ENCODE results near the gene TRMT44. TPM values are rescaled to one million over a fixed set of nuclear protein-coding genes. Genes with fewer than 3 reads are reported as not detected.

TRMT44 gene
- total and polyA plus RNA-seq, 2 donors (not counting 1 experiment from before 2014, with no cell fraction given): 13.3 to 37.4 TPM

DNA sequence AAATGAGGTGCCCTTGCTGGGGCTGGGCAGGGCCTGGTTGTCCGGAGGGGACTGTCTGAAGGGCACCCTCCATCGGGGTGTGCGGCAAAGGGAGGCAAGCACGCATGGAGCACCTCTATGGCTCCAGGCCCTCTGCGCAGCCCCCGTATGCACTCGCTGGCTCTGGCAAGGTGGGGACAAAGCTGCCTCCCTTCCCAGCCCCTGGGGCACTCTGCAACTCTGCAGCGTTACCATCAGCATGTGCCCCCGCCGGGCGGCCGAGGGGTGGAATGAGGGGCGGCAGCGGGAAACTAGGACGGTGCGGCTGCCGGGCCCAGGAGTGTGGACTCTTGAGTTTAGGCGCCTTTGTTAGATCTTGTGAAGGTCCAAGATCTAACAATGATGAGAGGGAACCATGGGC, 26.4 kb downstream of the TRMT44 start:
- POLR2A ChIA-PET: no interaction called here
- H3K9me3 Mint-ChIP-seq (ENCODE audit: insufficient read depth): no peaks in the 10 kb centered on the region
- H3K4me1 Mint-ChIP-seq: peaks cover 2% of the 10 kb centered on the region
- H3K4me3 Mint-ChIP-seq: no peak overlapping the region
- Histone ChIP-seq H3K4me2 (replicated peaks; ENCODE audit: low read depth, low read length, poor library complexity, severe bottlenecking) (no peak overlapping the region), H3K4me1 (ENCODE audit: control insufficient read depth in 2 of 2, insufficient read depth in 2 of 2, low read length in 2 of 2) (no peaks in the 10 kb centered on the region), H2AFZ (ENCODE audit: insufficient read depth, low read depth, low read length, poor library complexity, severe bottlenecking) (no peak overlapping the region), H4K20me1 (ENCODE audit: control insufficient read depth, insufficient read depth, low read length, poor library complexity, severe bottlenecking) (no peaks in the 10 kb centered on the region), H3K9me3 (ENCODE audit: control extremely low read depth in 1 of 3, control insufficient read depth in 2 of 3, insufficient read depth in 1 of 3, low read length in 2 of 3) (no peaks in the 10 kb centered on the region), H3K79me2 (ENCODE audit: control insufficient read depth, insufficient read depth, low read length) (no peaks in the 10 kb centered on the region), H3K36me3 (replicated peaks in 1 of 2; ENCODE audit: control extremely low read depth in 1 of 2, control insufficient read depth in 1 of 2, extremely low read depth in 1 of 2, insufficient read depth in 2 of 2, low read length in 1 of 2) (peaks cover 3 to 44% of the 10 kb centered on the region in 2 experiments), H3K9ac (ENCODE audit: low read length) (no peak overlapping the region), H3K4me3 (ENCODE audit: control extremely low read depth in 1 of 5, extremely low read depth in 1 of 5, insufficient read depth in 1 of 5, low read depth in 2 of 5, low read length in 4 of 5) (no peak overlapping the region), H3K27ac (ENCODE audit: low read length in 2 of 2) (no peak overlapping the region), H3K27me3 (replicated peaks in 1 of 4; ENCODE audit: control extremely low read depth in 1 of 4, control insufficient read depth in 3 of 4, insufficient read depth in 4 of 4, low read length in 3 of 4) (no peaks in the 10 kb centered on the region)
- 98% methylated on average over 18 of the region's 18 CpGs for WGBS (ENCODE audit: insufficient coverage)
- no peak for TF ChIP-seq EZH2 (IDR thresholded peaks at IDR 0.05; ENCODE audit: borderline replicate concordance, insufficient read depth, low read depth, low read length, poor library complexity, severe bottlenecking)
- TF ChIP-seq, protein P1, sequence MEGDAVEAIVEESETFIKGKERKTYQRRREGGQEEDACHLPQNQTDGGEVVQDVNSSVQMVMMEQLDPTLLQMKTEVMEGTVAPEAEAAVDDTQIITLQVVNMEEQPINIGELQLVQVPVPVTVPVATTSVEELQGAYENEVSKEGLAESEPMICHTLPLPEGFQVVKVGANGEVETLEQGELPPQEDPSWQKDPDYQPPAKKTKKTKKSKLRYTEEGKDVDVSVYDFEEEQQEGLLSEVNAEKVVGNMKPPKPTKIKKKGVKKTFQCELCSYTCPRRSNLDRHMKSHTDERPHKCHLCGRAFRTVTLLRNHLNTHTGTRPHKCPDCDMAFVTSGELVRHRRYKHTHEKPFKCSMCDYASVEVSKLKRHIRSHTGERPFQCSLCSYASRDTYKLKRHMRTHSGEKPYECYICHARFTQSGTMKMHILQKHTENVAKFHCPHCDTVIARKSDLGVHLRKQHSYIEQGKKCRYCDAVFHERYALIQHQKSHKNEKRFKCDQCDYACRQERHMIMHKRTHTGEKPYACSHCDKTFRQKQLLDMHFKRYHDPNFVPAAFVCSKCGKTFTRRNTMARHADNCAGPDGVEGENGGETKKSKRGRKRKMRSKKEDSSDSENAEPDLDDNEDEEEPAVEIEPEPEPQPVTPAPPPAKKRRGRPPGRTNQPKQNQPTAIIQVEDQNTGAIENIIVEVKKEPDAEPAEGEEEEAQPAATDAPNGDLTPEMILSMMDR (IDR thresholded peaks at IDR 0.05): no peak
- no peak for ATAC-seq (ENCODE audit: low read depth)
- CTCF ChIA-PET: interaction anchor here (1.6 kb wide), 1 partner anchor 26 kb away, joined by 4 read pairs; no protein-coding TSS in a partner anchor
- no peaks in the 10 kb centered on the region for H3K27me3 Mint-ChIP-seq
- intact Hi-C loops (cut with micrococcal nuclease): no loop called here
- no peak for DNase-seq
- no peak overlapping the region for H3K27ac Mint-ChIP-seq

DNA sequence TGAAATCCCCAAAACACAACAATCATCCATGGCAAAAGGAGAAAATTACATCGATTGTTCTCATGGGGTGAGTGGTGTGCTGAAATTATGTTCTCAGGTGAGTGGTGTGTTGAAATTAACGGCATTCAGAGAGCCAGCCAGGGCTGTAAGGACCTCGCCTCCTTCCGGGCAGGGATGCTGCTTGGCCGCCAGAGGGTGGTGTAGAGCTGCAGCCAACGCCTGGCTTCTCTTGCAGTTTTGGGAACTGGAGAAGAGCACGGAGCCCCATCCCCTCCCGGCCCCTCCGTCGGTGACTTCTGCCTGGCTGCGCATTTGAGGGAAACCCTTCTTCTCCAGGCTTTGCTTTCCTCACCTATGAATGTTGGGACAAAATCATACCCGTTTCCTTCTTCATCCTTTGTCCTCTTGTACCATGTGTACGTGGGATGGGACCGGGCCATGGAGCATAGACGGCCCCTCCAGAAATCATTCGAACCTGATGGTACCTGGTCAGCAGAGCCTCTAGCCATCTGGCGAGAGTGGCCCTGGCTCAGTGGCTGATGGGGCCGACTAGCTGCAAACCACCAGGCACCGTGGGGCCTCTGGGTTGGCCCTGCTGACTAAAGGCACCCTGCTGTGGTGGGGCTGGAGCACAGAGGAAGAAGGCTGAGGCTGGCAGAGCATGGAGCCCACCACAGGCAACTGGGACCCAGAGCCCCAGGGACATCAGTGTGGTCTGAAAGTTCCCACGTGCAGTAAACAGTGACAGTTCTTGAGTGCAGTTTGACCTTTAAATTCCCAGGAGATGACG, 28.4 kb downstream of the TRMT44 start:
- intact Hi-C loops (cut with micrococcal nuclease): no loop called here
- no peaks in the 10 kb centered on the region for H3K79me2 ChIP-seq (ENCODE audit: control insufficient read depth, insufficient read depth, low read length)
- POLR2A ChIA-PET: interaction anchor here (0.6 kb wide), 1 partner anchor 306 kb away, joined by 4 read pairs; no protein-coding TSS in a partner anchor
- no peaks in the 10 kb centered on the region for H3K9me3 Mint-ChIP-seq (ENCODE audit: insufficient read depth)
- no peaks in the 10 kb centered on the region for H3K4me1 ChIP-seq (ENCODE audit: control insufficient read depth in 2 of 2, insufficient read depth in 2 of 2, low read length in 2 of 2)
- no peak overlapping the region for H3K27ac Mint-ChIP-seq
- H4K20me1 ChIP-seq (ENCODE audit: control insufficient read depth, insufficient read depth, low read length, poor library complexity, severe bottlenecking): no peaks in the 10 kb centered on the region
- peak; percentile 56 for DNase-seq
- H3K4me2 ChIP-seq (replicated peaks; ENCODE audit: low read depth, low read length, poor library complexity, severe bottlenecking): no peak overlapping the region
- peaks cover 3 to 40% of the 10 kb centered on the region in 2 experiments for H3K36me3 ChIP-seq (replicated peaks in 1 of 2; ENCODE audit: control extremely low read depth in 1 of 2, control insufficient read depth in 1 of 2, extremely low read depth in 1 of 2, insufficient read depth in 2 of 2, low read length in 1 of 2)
- peak overlapping the region; percentile 12 for H2AFZ ChIP-seq (ENCODE audit: insufficient read depth, low read depth, low read length, poor library complexity, severe bottlenecking)
- no peak overlapping the region for H3K9ac ChIP-seq (ENCODE audit: low read length)
- peak; percentile 76 for ATAC-seq (ENCODE audit: low read depth)
- no peak overlapping the region for H3K4me3 Mint-ChIP-seq
- no peaks in the 10 kb centered on the region for H3K27me3 Mint-ChIP-seq
- H3K27me3 ChIP-seq (replicated peaks in 1 of 4; ENCODE audit: control extremely low read depth in 1 of 4, control insufficient read depth in 3 of 4, insufficient read depth in 4 of 4, low read length in 3 of 4): no peaks in the 10 kb centered on the region
- H3K4me1 Mint-ChIP-seq: peaks cover 2% of the 10 kb centered on the region
- H3K27ac ChIP-seq (ENCODE audit: low read length in 2 of 2): no peak overlapping the region
- CTCF ChIA-PET: interaction anchor here (0.6 to 2.8 kb wide), 9 partner anchors 8 to 638 kb away, joined by 3 to 9 read pairs (median 4); no protein-coding TSS in a partner anchor
- WGBS (ENCODE audit: insufficient coverage): 46% methylated on average over 20 of the region's 21 CpGs
- TF ChIP-seq EZH2 (IDR thresholded peaks at IDR 0.05; ENCODE audit: borderline replicate concordance, insufficient read depth, low read depth, low read length, poor library complexity, severe bottlenecking): no peak
- TF ChIP-seq, protein P1 (IDR thresholded peaks at IDR 0.05): peak; percentile 85
- H3K4me3 ChIP-seq (ENCODE audit: control extremely low read depth in 1 of 5, extremely low read depth in 1 of 5, insufficient read depth in 1 of 5, low read depth in 2 of 5, low read length in 4 of 5): no peak overlapping the region
- H3K9me3 ChIP-seq (ENCODE audit: control extremely low read depth in 1 of 3, control insufficient read depth in 2 of 3, insufficient read depth in 1 of 3, low read length in 2 of 3): no peaks in the 10 kb centered on the region
